ENCODE data around the gene PCMT1.
A peak's percentile ranks its signal among the peaks of the same experiment; 100 is the strongest.
"Not testable (repeated sequence)": the region's sequence is repeated elsewhere in the genome, so short reads cannot be mapped to it uniquely, and the experiment has no call there.

Gene PCMT1

DNA sequence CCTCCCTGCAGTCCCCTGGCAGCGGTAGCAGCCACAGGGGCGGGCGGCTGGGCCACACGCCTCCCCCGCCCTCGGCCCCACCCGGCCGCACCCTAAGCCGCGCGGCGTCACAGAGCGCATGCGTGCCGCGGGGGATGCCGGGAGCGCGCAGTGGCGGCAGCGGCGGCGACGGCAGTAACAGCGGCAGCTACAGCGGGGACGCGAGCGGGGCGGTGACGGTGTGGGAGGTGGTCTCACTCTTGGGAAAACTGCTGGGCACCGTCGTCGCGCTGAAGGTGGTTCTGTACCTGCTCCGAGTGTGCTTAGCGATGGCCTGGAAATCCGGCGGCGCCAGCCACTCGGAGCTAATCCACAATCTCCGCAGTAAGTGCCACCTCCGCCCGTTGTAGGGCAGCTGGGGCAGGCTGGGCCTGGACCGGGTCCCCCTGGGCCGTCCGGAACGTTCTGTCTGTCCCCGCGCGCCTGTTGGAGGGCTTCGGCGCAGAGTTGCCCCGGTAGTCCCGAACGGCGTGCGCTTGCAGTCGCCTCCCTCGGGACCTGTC is at the start of gene PCMT1:
PCMT1 (plus strand) TSS at position 148 of the 542 bp plus-strand sequence; CDS start at position 309, 161 bp downstream.
- peak in 57 of 58 donors; percentile 25 to 91 (median 83) for DNase-seq

DNA sequence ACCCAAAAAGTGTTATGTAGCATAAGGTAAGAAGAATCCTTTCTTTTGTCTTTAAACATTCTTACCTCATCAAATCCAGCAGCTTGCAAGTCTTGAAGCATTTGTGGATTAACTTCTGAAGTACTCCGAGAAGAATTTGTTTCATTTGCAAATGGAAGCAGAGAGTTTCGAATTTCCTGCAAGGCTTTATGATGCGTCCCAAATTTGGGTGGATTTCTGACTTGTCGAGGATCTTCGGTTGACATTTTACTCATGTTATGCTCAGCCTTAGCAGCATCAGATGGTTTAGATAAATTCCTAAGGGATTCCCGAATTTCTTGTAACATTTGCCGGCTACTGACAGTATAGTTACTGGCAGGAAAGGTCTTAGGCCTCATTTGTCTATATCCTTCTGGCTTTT is 47.8 kb upstream of the PCMT1 start:
- DNase-seq = no peak

DNA sequence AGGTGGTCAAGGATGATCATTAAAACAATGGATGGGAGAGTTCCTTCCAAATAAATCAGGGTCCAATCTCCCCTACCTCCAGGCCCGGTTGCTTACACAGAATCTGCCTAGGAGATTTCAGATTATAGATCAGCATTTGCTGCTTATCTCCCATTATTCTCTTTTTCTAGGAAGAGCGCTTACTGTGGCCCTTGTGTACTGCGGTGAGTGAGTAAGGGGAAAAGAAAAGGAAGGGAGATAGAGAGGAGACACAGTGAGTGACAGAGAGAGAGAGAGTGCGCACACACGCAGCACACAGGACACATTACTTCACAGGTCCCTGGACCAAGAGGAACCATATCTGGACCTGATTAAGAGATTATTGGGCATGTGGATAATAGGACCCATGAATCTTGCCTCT is 37.8 kb upstream of the PCMT1 start:
- no peak for DNase-seq

- DNase-seq = no peak
Observed at GRCh38 chr6:149714442-149714841, 35.1 kb upstream of the PCMT1 start.

DNA sequence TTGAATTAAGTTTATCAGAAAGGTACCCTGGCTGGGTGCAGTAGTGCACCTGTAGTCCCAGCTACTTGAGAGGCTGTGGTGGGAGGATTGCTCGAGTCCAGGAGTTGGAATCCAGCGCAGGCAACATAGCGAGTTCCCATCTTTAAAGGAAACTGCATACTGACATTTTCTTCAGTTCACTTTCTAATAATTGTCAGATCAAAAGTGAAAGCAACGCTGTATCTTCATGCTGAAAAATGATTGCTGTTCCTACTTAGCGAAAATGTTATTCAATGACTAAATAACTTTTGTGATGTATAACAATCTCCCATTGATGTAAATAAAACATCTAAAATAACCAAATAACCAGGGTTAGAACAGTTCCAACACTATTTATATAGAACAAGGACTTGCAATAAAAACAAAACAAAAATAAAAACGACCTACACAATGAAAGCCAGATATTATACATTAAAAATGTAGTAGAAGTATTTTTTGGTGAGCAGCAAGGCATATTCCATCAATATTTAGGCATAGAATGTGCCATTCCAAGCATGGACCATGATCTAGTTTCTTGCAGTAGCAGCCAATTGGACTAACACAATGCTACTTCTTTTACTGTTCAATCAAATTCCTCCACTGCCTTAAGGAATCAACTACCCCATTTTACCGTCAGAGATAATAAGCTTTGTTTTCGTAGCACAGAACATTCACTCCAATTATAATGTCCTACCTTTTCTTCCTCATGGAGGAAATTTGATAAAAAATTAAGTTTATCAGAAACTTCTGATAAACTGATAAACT is 33.2 kb upstream of the PCMT1 start:
- DNase-seq = no peak

- DNase-seq = no peak
Observed at GRCh38 chr6:149717255-149717587, 32.3 kb upstream of the PCMT1 start.

GRCh38 chr6:149717588-149718458 is 31.7 kb upstream of the PCMT1 start, which contains the start of gene LATS1:
LATS1 (minus strand) TSS chr6:149718101; CDS start chr6:149702126, 15,975 bp downstream.
- peak in 57 of 58 donors; percentile 36 to 93 (median 84) for DNase-seq

- no peak for DNase-seq
Observed at GRCh38 chr6:149719531-149719930, 30.0 kb upstream of the PCMT1 start.

DNA sequence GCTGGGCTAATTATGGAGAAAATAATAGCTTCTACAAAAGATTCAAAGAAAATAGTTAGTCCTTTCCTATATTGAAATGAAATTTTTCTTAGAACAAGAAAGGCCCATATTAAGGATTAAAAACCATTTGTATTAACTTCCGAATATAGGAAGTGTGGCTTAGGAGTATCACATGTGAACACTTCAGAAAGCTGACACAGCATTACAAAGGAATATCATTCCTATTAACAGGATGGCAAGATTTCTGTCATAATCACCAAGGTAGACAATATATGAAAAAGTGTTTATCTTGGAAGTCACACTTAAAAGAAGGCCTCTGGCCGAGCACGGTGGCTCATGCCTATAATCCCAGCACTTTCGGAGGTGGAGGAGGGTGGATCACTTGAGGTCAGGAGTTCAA is 26.3 kb upstream of the PCMT1 start:
- DNase-seq = no peak

DNA sequence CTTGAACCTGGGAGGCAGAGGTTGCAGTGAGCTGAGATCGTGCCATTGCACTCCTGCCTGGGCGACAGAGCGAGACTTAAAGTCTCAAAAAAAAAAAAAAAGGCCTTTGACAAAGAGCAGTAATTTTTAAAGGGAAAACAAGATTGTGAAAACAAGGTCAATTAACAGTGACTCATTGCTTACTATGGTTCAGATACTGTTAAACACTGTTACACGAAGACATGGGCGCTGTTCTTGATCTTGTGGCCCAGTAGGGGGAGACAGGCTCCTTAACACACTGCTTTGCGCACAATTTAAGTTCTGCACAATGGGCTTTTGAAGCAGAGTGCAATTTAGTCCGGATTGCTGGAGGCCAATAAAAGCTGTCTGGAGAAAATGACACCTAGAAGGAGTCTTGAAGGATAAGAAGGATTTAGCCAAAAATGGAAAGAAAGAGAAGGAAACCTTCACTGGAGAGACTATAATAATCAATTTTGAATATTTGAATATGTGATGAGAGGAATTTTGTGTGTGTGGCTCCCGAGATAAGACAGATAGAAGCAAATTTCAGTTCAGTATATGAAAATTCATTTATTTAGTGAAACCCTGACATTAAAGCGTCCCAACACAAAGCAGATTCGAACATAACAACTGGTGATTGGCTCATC is 25.6 kb upstream of the PCMT1 start:
- peak in 36 of 58 donors; percentile 1 to 75 (median 19) for DNase-seq

DNA sequence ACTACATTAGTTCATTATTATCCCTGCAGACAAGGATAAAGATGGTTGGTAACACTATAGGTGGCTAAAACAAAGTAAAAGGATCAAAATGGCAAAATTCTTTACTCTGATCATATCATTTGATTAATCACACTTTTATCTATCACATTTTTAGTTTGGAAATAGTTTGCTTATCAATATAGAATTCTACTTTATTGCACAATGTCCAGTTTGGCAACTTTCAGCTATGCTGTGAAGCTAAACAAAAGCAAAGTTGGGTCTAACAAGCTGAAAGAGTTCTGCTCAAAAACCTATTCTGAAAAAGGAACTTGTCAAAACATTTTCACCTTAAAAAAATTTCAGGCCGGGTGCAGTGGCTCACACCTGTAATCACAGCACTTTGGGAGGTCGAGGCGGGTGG is 23.8 kb upstream of the PCMT1 start:
- no peak for DNase-seq

DNA sequence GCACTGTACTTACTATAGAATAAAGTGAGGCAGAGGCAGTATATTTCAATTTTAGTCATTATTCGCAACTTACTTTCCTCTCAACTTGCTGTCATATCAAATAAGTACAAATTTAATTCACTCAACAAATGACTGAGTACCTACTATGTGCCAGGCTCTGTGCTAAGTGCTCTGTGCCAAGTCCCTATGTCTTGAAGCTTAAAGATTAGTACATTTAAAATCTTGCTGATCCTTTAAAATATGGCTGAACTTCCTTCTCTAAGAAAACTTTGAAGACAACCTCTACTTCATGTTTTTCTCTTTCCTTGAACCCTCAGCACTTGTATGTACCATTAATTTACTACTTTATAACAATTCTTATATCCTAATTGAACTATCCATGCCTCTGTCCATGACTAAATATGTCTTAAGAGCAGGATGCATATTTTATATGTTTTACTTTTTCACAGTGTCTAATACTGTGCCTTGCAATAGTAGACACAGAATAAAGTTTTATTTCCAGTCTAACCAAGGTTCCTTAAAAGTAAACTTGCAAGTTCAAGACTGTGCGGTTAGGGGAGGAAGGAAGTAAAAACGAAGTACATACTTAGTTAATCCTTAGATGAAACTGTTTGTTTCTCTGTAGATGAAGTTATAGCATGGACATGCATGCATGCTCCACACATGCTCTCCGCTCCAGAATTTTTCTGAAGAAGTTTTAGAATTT is 21.6 kb upstream of the PCMT1 start:
- no peak for DNase-seq

DNA sequence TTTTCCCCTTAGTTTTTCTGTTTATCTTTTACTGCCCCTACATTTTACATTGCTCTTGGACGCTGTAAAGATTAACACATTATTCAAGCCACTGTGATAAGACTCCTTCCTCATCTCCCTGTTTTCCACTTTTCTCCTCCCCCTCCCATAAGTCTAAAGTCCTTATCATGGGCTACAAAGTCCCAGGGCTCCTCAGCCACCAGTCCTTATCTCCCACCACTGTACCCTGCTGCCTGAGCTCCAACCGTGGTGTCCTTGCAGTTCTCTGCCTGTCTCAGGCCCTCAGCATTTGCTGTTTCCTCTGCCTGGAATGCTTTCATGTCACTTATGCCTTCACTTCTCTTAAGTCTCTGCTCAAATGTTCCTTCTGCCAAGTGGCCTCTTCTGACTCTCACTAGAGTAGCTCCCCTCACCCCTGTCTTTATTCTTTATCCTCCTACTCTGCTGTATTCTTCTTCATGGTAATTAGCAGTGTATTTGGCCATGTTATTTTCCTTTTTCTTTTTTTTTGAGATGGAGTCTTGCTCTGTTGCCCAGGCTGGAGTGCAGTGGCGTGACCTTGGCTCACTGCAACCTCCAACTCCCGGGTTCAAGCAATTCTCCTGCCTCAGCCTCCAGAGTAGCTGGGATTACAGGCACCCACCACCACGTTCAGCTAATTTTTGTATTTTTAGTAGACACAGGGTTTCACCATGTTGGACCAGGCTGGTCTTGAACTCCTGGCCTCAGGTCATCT is 20.9 kb upstream of the PCMT1 start:
- no peak for DNase-seq

- no peak for DNase-seq
Observed at GRCh38 chr6:149729824-149730223, 19.7 kb upstream of the PCMT1 start.

- DNase-seq = no peak
Observed at GRCh38 chr6:149733089-149733720, 16.3 kb upstream of the PCMT1 start.

- no peak for DNase-seq
Observed at GRCh38 chr6:149734915-149735314, 14.6 kb upstream of the PCMT1 start.

- not testable (repeated sequence) for DNase-seq
Observed at GRCh38 chr6:149745252-149745651, 4.3 kb upstream of the PCMT1 start.

DNA sequence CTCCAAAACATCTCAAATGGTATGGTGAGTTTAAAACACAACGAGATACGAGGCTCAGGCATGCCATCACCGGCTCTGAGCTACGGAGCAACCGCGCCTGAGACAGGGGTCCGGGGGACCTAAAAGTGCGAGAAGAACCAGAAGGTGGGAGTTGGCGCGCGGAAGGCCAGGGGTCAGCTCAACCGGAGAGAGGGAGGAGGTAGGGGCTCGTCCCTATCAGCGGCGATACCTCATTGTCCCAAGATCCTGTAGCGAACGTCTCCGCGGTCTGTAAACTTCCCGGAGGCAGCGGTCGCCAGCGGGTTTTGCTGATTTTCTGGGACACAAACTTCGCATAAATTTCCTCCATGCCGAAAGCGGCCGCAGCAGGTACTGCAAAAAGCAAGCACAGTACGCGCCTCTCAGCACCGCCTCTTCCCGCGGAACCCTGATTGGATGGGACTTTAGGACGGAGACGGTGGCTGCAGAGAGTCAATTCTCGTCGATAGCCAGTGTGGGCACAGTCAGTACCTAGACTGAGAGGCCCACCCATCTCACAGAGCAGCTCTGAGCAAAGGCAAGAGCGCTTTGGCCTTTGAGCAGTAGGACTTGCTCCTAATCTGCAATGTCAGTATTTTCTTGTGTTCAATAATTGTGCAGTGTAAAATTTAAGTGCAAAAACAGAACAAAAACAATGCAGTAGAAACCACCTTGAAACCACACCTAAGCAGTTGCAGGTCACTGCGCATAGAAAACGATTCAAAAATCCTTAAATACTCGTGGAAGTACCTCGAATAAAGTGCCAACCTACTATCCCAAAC is 3.2 kb upstream of the PCMT1 start, which contains the start of gene NUP43:
NUP43 (minus strand) TSS at position 383 of the 800 bp plus-strand sequence; CDS start at position 349, 34 bp downstream.
- peak; percentile 46 to 94 (median 84) for DNase-seq

All from anterior cingulate cortex (tissue), 58 donors.